ENCODE results near the gene ZIC1.

ZIC1 gene

GRCh38 chr3:147384210-147385058 is 24.7 kb upstream of the ZIC1 start:
- peak; percentile 43 for TF ChIP-seq CTCF (IDR thresholded peaks at IDR 0.05; ENCODE audit: low read depth, low read length)
- Histone ChIP-seq H3K36me3 (no peaks in the 10 kb centered on the region), H3K4me3 (ENCODE audit: low read depth, low read length) (no peak overlapping the region), H3K9me3 (no peaks in the 10 kb centered on the region; the same call in 1 of the 2 replicates), H3K4me1 (no peaks in the 10 kb centered on the region), H3K27me3 (peaks cover 82% of the 10 kb centered on the region)
- peak; percentile 32 for DNase-seq

GRCh38 chr3:147385059-147386012 is 23.8 kb upstream of the ZIC1 start:
- no peaks in the 10 kb centered on the region for H3K36me3 ChIP-seq
- no peak for TF ChIP-seq CTCF (IDR thresholded peaks at IDR 0.05; ENCODE audit: low read depth, low read length)
- no peak for DNase-seq
- H3K4me1 ChIP-seq, result no peaks in the 10 kb centered on the region
- peaks cover 81% of the 10 kb centered on the region for H3K27me3 ChIP-seq
- H3K9me3 ChIP-seq, result no peaks in the 10 kb centered on the region; the same call in 1 of the 2 replicates
- no peak overlapping the region for H3K4me3 ChIP-seq (ENCODE audit: low read depth, low read length)

GRCh38 chr3:147387291-147387884 is 21.8 kb upstream of the ZIC1 start:
- peaks cover 2% of the 10 kb centered on the region; the same call in 1 of the 2 replicates for H3K4me1 ChIP-seq
- H3K27me3 ChIP-seq, result peaks cover 82% of the 10 kb centered on the region
- H3K4me3 ChIP-seq (ENCODE audit: low read depth, low read length), result no peak overlapping the region

GRCh38 chr3:147387885-147388699 is 21.1 kb upstream of the ZIC1 start:
- DNase-seq, result no peak
- peaks cover 2% of the 10 kb centered on the region; the same call in 1 of the 2 replicates for H3K4me1 ChIP-seq
- H3K9me3 ChIP-seq, result 0 out of 2 replicates have a peak, but pooled peaks cover 3% of the 10 kb centered on the region
- TF ChIP-seq CTCF (IDR thresholded peaks at IDR 0.05; ENCODE audit: low read depth, low read length), result no peak
- peaks cover 81% of the 10 kb centered on the region for H3K27me3 ChIP-seq
- H3K4me3 ChIP-seq (ENCODE audit: low read depth, low read length), result no peak overlapping the region
- no peaks in the 10 kb centered on the region for H3K36me3 ChIP-seq

More at GRCh38 chr3:147387291-147387884, 21.8 kb upstream of the ZIC1 start:
- no peak for TF ChIP-seq CTCF (IDR thresholded peaks at IDR 0.05; ENCODE audit: low read depth, low read length)
- DNase-seq, result no peak
- Histone ChIP-seq H3K9me3 (0 out of 2 replicates have a peak, but pooled peaks cover 3% of the 10 kb centered on the region), H3K36me3 (no peaks in the 10 kb centered on the region)

All from BE2C (cell line).